ENCODE measurements around the gene RUBCNL. TPM values are rescaled to one million over a fixed set of nuclear protein-coding genes. Genes with fewer than 3 reads are reported as not detected.

RUBCNL gene
- total RNA-seq, 1 donor from 2014 or later: 0.80 TPM

DNA sequence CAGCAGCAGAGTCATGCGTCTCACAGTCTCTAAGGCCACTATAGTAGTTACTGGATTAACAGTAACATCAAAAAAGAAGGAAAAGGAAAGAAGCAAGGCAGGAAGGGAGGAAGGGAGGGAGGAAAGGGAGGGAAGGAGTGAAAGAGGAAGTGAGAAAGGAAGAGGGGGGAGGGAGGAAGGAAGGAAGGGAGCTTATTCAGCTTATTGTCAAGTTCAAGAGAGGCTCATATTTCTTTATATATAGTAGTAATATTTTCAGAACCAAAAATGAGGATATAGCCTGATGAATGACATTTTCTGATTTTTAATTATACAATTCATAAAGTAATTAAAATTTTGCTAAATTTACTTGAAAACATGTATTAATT, 17.7 kb upstream of the RUBCNL start:
- Histone ChIP-seq H3K27ac (no peak overlapping the region), H3K27me3 (no peaks in the 10 kb centered on the region), H3K9ac (no peak overlapping the region), H3K9me3 (ENCODE audit: low read depth) (peaks cover 12% of the 10 kb centered on the region), H3K4me2 (no peak overlapping the region), H3K36me3 (no peaks in the 10 kb centered on the region), H3F3A (ENCODE audit: low read depth) (no peaks in the 10 kb centered on the region), H3K79me2 (ENCODE audit: low read depth) (no peaks in the 10 kb centered on the region), H3K4me1 (no peaks in the 10 kb centered on the region), H2AFZ (replicated peaks) (no peak overlapping the region), H4K20me1 (ENCODE audit: low read depth) (no peaks in the 10 kb centered on the region), H3K4me3 (no peak overlapping the region)
- peaks cover 13% of the 10 kb centered on the region for H3K27me3 Mint-ChIP-seq (ENCODE audit: insufficient read depth, low read depth)
- no peak for TF ChIP-seq EZH2phosphoT487 (IDR thresholded peaks at IDR 0.05)
- TF ChIP-seq EZH2 (IDR thresholded peaks at IDR 0.05): no peak
- TF ChIP-seq CTCF (IDR thresholded peaks at IDR 0.05): no peak
- no peaks in the 10 kb centered on the region for H3K36me3 Mint-ChIP-seq
- peaks cover 3% of the 10 kb centered on the region for H3K4me1 Mint-ChIP-seq
- H3K27ac Mint-ChIP-seq: no peak overlapping the region
- no peak overlapping the region for H3K4me3 Mint-ChIP-seq
- H3K9me3 Mint-ChIP-seq: peaks cover 9% of the 10 kb centered on the region
- DNase-seq (ENCODE audit: low spot score): no peak

GRCh38 chr13:46403851-46404732, 17.0 kb upstream of the RUBCNL start:
- no peak overlapping the region for H2AFZ ChIP-seq (replicated peaks)
- H3K27me3 Mint-ChIP-seq (ENCODE audit: insufficient read depth, low read depth): peaks cover 13% of the 10 kb centered on the region
- no peaks in the 10 kb centered on the region for H3K36me3 ChIP-seq
- no peak for DNase-seq (ENCODE audit: low spot score)
- no peaks in the 10 kb centered on the region for H3K27me3 ChIP-seq
- H4K20me1 ChIP-seq (ENCODE audit: low read depth): no peaks in the 10 kb centered on the region
- no peak overlapping the region for H3K4me3 ChIP-seq
- H3K4me3 Mint-ChIP-seq: no peak overlapping the region
- peaks cover 12% of the 10 kb centered on the region for H3K9me3 ChIP-seq (ENCODE audit: low read depth)
- H3K27ac Mint-ChIP-seq: peak overlapping the region; percentile 51
- H3K9ac ChIP-seq: no peak overlapping the region
- H3K9me3 Mint-ChIP-seq: peaks cover 9% of the 10 kb centered on the region
- no peaks in the 10 kb centered on the region for H3K4me1 ChIP-seq
- peaks cover 3% of the 10 kb centered on the region for H3K4me1 Mint-ChIP-seq
- H3K27ac ChIP-seq: no peak overlapping the region
- no peak overlapping the region for H3K4me2 ChIP-seq
- TF ChIP-seq CTCF (IDR thresholded peaks at IDR 0.05): no peak
- TF ChIP-seq EZH2phosphoT487 (IDR thresholded peaks at IDR 0.05): no peak
- TF ChIP-seq EZH2 (IDR thresholded peaks at IDR 0.05): no peak
- H3F3A ChIP-seq (ENCODE audit: low read depth): no peaks in the 10 kb centered on the region
- H3K79me2 ChIP-seq (ENCODE audit: low read depth): no peaks in the 10 kb centered on the region
- H3K36me3 Mint-ChIP-seq: no peaks in the 10 kb centered on the region

GRCh38 chr13:46402178-46402577, 15.1 kb upstream of the RUBCNL start:
- Histone ChIP-seq H4K20me1 (ENCODE audit: low read depth) (no peaks in the 10 kb centered on the region), H3K4me2 (no peak overlapping the region), H3K4me3 (no peak overlapping the region), H3K9ac (no peak overlapping the region), H3K27me3 (no peaks in the 10 kb centered on the region), H2AFZ (replicated peaks) (no peak overlapping the region), H3K4me1 (no peaks in the 10 kb centered on the region), H3K36me3 (no peaks in the 10 kb centered on the region), H3F3A (ENCODE audit: low read depth) (no peaks in the 10 kb centered on the region), H3K9me3 (ENCODE audit: low read depth) (peaks cover 12% of the 10 kb centered on the region), H3K27ac (no peak overlapping the region), H3K79me2 (ENCODE audit: low read depth) (no peaks in the 10 kb centered on the region)
- no peak overlapping the region for H3K4me3 Mint-ChIP-seq
- H3K36me3 Mint-ChIP-seq: no peaks in the 10 kb centered on the region
- TF ChIP-seq CTCF (IDR thresholded peaks at IDR 0.05) (no peak), EZH2 (IDR thresholded peaks at IDR 0.05) (no peak), EZH2phosphoT487 (IDR thresholded peaks at IDR 0.05) (no peak)
- peaks cover 8% of the 10 kb centered on the region for H3K4me1 Mint-ChIP-seq
- H3K27ac Mint-ChIP-seq: no peak overlapping the region
- peaks cover 9% of the 10 kb centered on the region for H3K9me3 Mint-ChIP-seq
- peaks cover 13% of the 10 kb centered on the region for H3K27me3 Mint-ChIP-seq (ENCODE audit: insufficient read depth, low read depth)
- DNase-seq (ENCODE audit: low spot score): no peak
